Prostate gland (tissue), 2 donors: ENCODE results near the gene TNS3. TPM values are rescaled to one million over a fixed set of nuclear protein-coding genes. Genes with fewer than 3 reads are reported as not detected.

ENCODE experiments used
- DNase-seq: peaks from one replicate; pipeline ENCODE4 v3.0.0-alpha.2; 2019; ENCODE audit warnings: low spot score
- H3K27ac ChIP-seq, 2 donors: fragments of 200-600 bp; sonication (generic); 2 replicates each; pipeline ENCODE4 v1.5.1; 2017 to 2019
- H3K27me3 ChIP-seq: fragments of 200-600 bp; sonication (generic); replicated peaks from 2 replicates; pipeline ENCODE4 v1.5.1; 2019; ENCODE audit not compliant: insufficient read depth
- H3K36me3 ChIP-seq, 2 donors: fragments of 200-600 bp; sonication (generic); 1 replicate in 1 of 2; 2 replicates in 1 of 2; pipeline versions ENCODE4 v1.5.1 to v1.8.1; 2017 to 2019
- H3K4me1 ChIP-seq: fragments of 200-600 bp; sonication (generic); replicated peaks from 2 replicates; pipeline ENCODE4 v1.5.1; 2019
- H3K4me3 ChIP-seq, 2 donors: fragments of 200-600 bp; sonication (generic); 2 replicates each; pipeline ENCODE4 v1.5.1; 2017 to 2019
- H3K9me3 ChIP-seq: fragments of 200-600 bp; sonication (generic); 2 replicates; pipeline ENCODE4 v1.5.1; 2017
- CTCF ChIP-seq, 4 experiments: fragments of 200-600 bp in 2 of 4; fragments of 450-650 bp in 2 of 4; sonication (generic) in 2 of 4; IDR thresholded peaks; 1 replicate in 3 of 4; 2 replicates in 1 of 4; pipeline ENCODE4 v1.5.1; 2016 to 2019; ENCODE audit warnings: antibody characterized with exemption in 4 of 4, mild to moderate bottlenecking in 2 of 4, moderate library complexity in 2 of 4
- POLR2A ChIP-seq: fragments of 450-650 bp; IDR thresholded peaks from one replicate; pipeline ENCODE4 v1.6.1; 2016; ENCODE audit warnings: antibody characterized with exemption, mild to moderate bottlenecking
- POLR2AphosphoS5 ChIP-seq: sonication (generic); formaldehyde crosslinking; IDR thresholded peaks from one replicate; pipeline ENCODE4 v1.6.1; 2017; ENCODE audit warnings: antibody characterized with exemption
- WGBS: methylation state at CpG from one replicate; pipeline ENCODE4 v1.1.5; 2018; 5-methylcytosine and 5-hydroxymethylcytosine counted together
- intact Hi-C: fragments of 100-400 bp; cut with DNase I; formaldehyde crosslinking; loops from one replicate; pipeline ENCODE4 v1.14.2; 2022
- total RNA-seq, 2 donors: library from RNA; depleted of rRNA; stranded (reverse); fragments of >200 nt; gene quantifications; one replicate each; pipeline ENCODE4 v1.1.0, GENCODE V29; 2016

TNS3 gene
- total RNA-seq, 2 donors from 2014 or later: 19.5 to 95.8 TPM

GRCh38 chr7:47523401-47523800 lies 58.5 kb downstream of the TNS3 start:
- DNase-seq: no peak
- Histone ChIP-seq H3K27ac (no peak overlapping the region), H3K36me3 (no peaks in the 10 kb centered on the region)

GRCh38 chr7:47521816-47522561 lies 59.9 kb downstream of the TNS3 start:
- intact Hi-C loops: no loop called here
- 93% methylated on average over 14 of the region's 14 CpGs for WGBS

More at GRCh38 chr7:47523401-47523800, 58.5 kb downstream of the TNS3 start:
- Histone ChIP-seq H3K4me3 (no peak overlapping the region), H3K27me3 (no peaks in the 10 kb centered on the region), H3K9me3 (no peaks in the 10 kb centered on the region), H3K4me1 (no peaks in the 10 kb centered on the region)
- intact Hi-C loops: no loop called here
- 96% methylated on average over 5 of the region's 5 CpGs for WGBS
- no peak for TF ChIP-seq POLR2AphosphoS5
- TF ChIP-seq CTCF (IDR thresholded peaks at IDR 0.05): no peak
- no peak for TF ChIP-seq POLR2A

GRCh38 chr7:47521011-47521795 lies 60.7 kb downstream of the TNS3 start:
- TF ChIP-seq POLR2AphosphoS5 (no peak), POLR2A (no peak), CTCF (IDR thresholded peaks at IDR 0.05) (no peak)
- Histone ChIP-seq H3K4me3 (no peak overlapping the region), H3K9me3 (no peaks in the 10 kb centered on the region), H3K4me1 (no peaks in the 10 kb centered on the region), H3K27me3 (no peaks in the 10 kb centered on the region), H3K27ac (no peak overlapping the region), H3K36me3 (no peaks in the 10 kb centered on the region)
- intact Hi-C loops: no loop called here
- WGBS: 82% methylated on average over 13 of the region's 13 CpGs
- no peak for DNase-seq

More at GRCh38 chr7:47521816-47522561, 59.9 kb downstream of the TNS3 start:
- H3K36me3 ChIP-seq: no peaks in the 10 kb centered on the region
- no peak overlapping the region for H3K4me3 ChIP-seq
- DNase-seq: no peak
- no peaks in the 10 kb centered on the region for H3K27me3 ChIP-seq
- no peak overlapping the region for H3K27ac ChIP-seq
- TF ChIP-seq POLR2AphosphoS5: no peak
- no peak for TF ChIP-seq CTCF (IDR thresholded peaks at IDR 0.05)
- TF ChIP-seq POLR2A: no peak
- no peaks in the 10 kb centered on the region for H3K9me3 ChIP-seq
- no peaks in the 10 kb centered on the region for H3K4me1 ChIP-seq

- no peak for DNase-seq
- no peak overlapping the region for H3K27ac ChIP-seq
- no peaks in the 10 kb centered on the region for H3K4me1 ChIP-seq
- H3K27me3 ChIP-seq: no peaks in the 10 kb centered on the region
- no peak overlapping the region for H3K4me3 ChIP-seq
- 32% methylated on average over 8 of the region's 8 CpGs for WGBS
- TF ChIP-seq POLR2AphosphoS5: no peak
- no peak for TF ChIP-seq POLR2A
- TF ChIP-seq CTCF (IDR thresholded peaks at IDR 0.05): no peak
- H3K36me3 ChIP-seq: no peaks in the 10 kb centered on the region
- no peaks in the 10 kb centered on the region for H3K9me3 ChIP-seq
- intact Hi-C loops: no loop called here
Measured at GRCh38 chr7:47520406-47520805, 61.5 kb downstream of the TNS3 start.
